ENCODE measurements around the gene ISG20L2.

Gene ISG20L2

DNA sequence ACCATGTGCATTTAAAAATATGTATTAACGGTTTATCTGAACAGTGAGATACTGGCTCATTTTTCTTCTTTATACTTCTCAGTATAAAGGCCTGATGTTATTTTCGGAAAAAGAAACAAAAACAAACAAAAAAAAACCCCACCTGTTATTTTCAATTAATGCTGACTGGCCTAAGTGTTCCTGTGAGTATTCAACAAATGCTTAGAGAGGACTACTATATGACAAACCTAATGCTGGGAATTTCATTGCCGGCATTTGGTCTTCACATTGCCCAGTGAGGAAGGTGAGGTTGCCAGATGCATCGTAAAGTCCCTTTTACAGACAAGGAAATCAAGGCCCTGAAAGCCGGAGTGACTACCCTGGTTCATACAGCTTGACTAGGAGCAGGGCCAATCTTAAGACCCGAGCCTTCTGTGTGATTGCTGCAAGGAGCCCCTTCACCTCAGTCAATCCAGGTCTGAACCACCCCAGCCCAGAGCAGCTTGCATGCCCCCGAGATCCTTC is 11.7 kb upstream of the ISG20L2 start:
- no peak for DNase-seq

DNA sequence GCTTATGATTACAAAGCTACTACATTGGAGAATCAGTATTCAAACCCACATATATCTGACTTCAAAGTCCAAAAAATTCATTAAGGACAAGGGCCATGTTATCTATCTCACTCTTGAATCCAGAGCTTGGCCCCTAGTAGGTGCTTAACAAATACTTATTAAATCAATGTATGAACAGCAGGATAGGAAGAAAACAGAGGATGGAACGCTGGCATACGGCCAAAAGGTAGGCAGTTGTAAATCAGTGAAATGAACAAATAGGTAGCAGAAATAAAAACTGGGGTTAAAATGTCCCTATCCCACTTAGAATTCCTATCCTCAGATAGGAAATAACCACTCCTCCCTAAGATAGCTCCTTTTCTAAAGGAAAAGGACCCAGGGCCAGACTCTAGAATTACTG is 10.3 kb upstream of the ISG20L2 start:
- no peak for DNase-seq

DNA sequence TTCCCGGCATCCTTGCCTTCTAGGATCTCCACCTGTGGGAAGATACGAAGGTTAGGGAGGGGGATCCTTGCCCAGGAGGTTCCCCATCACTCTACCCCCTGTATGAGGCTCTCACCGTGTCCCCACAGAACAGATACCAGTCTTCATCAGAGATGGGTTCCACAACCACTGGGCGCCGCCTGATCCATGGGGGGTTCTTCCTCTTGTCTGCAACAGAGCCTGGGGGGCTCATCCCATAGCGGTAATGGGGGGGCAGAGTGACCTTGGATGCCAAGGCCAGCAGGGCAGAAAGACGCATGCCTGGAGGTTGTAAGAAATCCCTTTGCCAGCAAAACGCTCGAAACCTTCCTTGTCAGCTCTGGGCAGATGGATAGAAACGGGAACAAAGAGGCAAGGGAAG is 9.8 kb upstream of the ISG20L2 start:
- no peak for DNase-seq

DNA sequence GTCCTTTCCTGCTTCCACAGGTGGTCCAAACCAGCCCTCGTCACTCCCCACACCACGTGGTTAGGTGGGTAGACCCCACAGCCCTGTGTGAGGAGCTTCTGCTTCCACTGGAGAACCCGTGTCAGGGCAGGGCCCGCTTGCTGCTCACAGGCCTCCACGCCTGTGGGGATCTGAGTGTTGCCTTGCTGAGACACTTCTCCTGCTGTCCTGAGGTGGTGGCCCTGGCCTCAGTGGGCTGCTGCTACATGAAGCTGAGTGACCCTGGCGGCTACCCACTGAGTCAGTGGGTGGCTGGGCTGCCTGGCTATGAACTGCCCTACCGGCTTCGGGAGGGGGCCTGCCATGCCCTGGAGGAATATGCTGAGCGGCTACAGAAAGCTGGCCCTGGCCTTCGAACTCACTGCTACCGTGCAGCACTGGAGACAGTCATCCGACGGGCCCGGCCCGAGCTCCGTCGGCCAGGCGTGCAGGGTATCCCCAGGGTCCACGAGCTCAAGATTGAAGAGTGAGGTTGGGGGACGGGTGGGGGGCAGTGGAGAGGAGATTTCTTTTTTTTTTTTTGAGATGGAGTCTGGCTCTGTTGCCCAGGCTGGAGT is 5.5 kb upstream of the ISG20L2 start:
- DNase-seq: no peak

DNA sequence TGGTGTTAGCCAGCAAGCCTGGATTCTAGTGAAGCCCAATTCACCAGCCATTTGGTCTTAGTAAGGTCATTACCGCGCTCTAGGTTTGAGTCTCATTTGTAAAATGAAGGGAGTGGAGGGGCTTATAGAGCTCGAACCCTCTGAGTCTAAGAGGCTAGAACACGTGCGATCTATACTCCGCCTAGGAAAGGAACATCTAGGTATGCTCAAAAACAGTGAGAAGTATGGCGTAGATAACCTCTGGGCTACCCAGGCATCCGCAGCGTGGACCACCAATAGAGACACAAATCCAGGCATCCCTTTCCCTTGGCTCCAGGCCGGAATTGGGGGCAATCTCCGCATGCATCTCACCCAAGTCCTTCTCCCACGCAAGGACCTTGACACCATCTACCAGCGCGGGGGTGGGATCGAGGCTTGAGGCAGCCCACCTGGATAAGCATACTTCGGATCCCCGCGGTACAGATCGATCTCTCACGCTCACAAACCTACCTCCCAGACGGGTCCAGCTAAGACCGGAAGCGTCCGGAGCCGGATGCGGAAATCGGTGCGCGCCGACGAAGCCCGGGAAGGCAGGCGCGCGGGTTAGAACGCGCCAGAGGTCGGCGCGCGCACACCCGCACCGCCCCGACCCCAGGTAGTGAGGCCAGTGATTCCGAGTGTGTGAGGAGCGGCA is 504 bp downstream of the ISG20L2 start, which contains the start of gene METTL25B:
Gene METTL25B, plus strand, starts transcription at position 544 of the 673 bp plus-strand sequence. CDS start 636 bp downstream, outside the sequence.
- peak; percentile 72 for DNase-seq

DNA sequence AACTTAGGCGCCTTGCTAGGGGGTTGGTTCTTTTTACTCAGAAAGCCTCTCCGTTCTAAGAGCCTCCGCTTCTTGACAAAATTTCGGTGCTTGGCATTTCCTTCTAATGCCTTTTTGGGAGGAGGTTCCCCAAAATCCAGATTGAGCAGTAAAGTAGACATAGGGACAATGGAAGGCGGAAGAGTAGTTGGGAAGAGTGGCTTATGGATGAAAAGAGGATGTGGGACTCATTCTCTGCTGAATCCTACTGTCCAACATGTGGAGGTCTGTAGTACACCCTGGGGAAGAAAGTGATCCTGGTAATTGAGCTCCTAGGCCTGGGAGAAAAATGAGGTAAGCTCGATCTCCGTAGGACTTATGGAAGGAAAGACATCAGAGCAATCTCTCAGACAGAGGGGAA is 1.1 kb downstream of the ISG20L2 start:
- no peak for DNase-seq

DNA sequence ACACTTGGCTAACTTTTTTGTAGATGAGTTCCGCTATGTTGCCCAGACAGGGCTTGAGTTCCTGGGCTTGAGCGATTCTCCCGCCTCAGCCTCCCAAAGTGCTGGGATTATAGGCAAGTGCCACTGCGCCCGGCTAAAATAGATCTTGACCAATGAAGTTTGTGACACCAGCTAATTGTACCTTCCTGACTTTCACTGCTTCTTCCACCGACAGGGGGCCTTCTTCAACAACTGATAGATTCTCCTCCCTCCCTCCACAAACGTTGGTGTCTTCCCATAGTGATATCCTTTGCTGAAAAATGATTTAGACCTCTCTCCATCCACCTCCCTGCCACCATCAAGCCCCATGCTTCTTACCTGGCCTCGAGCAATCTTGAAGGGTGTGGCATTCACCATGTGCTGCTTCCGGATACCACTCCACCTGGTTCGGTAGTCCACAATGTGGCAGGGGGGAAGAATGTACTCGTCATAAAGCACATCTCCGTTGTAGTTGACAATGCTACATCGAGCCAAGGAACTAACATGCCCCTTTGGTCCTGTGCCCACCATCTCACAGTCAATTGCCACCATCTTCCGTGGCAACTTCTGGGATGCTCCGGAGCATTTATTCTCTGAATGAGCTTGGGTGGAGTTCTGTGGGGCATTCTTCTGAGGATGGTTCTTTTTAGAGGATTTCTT is 1.9 kb downstream of the ISG20L2 start:
- peak; percentile 45 for DNase-seq

DNA sequence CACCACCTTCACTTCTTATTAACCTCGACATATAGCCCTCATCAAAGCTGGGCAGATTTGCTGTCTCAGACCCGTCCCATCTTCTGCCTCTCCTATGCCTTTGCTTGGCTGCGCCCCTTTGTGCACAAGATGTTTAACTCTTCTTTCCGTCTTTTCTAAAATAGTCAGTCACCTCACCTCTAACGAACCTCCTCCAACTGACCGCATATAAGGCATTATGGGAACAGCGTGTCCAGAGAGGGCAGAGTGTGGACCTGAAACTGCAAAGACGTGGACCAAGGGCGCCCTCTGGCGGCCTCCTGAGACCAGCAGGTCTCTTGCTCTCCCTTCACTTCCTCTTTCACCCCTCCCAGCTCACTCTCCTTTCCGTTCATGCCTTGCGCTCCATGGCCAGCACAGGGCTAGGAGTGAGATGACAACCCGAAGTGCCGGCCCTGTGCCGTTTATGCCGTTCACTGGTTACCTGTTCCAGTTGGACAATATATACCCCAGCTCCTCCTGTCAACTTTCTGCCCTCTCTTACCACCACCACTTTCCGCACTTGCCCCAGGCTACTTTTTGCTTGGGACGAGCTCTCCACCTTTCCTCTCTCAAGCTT is 2.8 kb downstream of the ISG20L2 start:
- peak; percentile 69 for DNase-seq

DNA sequence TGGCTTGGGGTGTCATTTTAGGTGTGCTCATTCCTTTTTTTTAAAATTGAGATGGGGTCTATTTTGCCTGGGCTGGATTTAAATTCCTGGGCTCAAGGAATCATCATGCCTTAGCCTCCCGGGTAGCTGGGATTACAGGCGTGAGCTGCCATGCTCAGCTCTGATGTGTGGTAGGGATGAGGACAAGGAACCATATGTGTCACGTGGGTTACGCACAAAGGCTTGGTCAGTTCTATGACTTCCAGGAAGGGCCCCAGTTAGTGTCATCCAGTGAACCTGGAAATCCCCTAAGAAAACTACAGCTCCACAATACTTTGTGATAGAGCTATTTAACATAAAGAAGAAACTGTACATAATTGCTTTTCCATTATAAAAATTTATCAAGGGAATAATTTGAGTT is 7.0 kb downstream of the ISG20L2 start:
- no peak for DNase-seq

DNA sequence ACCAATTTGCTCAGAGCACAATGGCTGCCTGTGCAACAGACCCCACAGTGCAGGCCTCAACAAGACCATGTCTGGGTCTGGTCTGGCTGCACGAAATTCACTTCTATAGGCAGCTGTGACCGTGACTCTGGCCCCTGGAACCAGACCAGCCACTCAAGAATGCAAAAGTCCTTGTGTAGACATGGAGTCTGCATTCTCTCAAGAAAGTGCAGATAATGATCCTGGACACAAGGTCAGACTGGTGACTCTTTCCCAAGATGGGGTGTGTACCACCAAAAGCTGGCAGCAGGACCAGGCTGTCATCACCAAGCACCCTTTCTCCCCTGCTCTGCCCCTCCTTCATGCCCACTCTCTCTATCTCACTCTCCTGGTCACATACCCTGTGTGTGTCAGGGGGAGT is 7.4 kb downstream of the ISG20L2 start:
- no peak for DNase-seq

DNA sequence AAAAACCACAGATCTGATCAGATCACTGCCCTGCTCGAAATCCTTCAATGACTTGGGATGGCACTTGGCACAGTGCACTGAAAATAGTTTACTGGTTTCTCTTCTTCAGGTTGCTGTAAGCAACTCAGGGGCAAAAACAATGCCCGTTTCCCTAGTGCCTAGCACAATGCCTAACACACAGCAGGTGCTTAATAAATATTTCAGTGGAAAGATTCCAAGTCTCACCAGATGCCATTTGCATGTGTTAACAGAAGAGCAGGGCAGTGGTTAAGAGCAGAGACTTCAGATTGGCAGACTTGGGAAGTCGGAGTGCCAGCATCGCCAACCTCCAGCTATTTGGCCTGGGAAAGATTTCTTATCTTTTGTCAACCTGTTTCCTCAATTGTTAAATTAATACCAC is 11.2 kb downstream of the ISG20L2 start:
- no peak for DNase-seq

DNA sequence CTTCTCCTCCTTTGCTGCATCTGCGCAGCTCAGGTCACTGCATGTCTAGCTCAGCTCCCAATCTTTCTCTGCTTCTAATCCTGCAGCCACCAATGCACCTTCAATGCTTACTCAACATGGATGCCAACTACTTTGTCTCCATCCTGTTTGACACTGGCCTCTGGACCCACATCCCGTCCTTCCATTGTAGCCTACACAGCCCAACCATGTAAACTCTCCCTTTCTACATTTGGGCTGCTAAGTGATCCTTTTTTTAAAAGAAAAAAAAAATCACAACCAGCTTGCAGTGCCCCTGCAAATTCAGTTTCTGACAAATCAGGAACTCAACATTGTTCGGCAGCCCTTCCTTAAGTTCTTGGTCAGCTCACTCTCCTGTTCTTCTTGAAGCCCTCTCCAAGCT is 13.7 kb downstream of the ISG20L2 start:
- no peak for DNase-seq

DNA sequence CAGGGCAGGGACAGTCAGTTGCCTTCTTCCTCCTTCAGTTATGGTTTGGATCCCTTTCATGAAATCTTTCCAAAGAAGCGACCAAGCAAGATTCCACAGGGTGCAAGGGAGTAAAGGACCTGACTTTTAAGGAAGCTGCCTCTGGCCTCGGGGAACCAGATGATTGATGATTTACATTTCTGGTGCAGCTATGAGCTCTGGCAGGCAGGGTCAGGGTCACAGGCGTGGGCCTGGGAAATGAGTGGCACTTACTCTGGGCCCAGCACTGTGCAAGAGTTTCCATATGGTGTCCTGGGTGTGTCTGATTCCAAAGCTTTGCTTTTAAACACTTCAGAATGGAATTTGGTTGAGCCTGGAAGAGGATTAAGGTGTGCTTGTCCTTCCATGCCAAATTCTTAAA is 15.9 kb downstream of the ISG20L2 start:
- no peak for DNase-seq

DNA sequence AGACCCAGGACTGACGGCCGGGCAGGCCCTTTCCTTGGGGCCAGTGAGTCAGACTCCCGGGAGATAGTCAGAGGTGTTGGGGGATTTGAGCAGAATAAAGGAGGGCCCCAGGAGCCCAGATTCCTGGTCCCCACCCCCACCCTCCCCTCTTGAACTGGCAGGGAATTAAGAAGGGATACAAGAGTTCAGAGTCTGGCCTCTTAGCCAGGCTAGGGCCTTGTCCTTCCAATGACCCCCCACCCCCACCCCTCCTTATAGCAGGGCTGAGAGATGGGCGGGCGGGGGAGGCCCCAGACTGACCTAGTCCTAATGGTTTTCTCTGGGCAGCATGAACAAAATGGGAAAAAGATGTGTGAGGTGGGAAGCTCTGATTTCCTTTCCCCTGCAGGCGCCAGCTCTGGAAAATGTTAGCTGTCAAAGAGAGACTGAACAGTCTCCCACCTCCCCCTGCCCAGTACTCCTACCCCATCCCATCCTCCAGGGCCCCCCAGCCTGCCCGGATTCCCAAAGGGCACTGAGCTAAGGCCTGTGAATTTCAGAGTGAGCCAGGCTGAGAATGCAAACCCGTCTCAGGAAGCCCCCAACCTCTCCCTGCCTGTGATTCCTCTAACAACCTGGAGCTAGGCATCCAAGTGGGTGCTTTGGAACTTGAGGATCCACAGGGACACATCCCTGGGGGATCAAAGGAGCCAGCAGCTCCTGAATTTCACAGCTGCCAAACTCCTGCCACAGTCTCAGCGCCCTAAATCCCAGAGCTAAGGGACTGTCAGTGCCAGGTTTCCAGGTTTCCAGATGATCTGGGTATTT is 17.4 kb downstream of the ISG20L2 start:
- DNase-seq: no peak

DNA sequence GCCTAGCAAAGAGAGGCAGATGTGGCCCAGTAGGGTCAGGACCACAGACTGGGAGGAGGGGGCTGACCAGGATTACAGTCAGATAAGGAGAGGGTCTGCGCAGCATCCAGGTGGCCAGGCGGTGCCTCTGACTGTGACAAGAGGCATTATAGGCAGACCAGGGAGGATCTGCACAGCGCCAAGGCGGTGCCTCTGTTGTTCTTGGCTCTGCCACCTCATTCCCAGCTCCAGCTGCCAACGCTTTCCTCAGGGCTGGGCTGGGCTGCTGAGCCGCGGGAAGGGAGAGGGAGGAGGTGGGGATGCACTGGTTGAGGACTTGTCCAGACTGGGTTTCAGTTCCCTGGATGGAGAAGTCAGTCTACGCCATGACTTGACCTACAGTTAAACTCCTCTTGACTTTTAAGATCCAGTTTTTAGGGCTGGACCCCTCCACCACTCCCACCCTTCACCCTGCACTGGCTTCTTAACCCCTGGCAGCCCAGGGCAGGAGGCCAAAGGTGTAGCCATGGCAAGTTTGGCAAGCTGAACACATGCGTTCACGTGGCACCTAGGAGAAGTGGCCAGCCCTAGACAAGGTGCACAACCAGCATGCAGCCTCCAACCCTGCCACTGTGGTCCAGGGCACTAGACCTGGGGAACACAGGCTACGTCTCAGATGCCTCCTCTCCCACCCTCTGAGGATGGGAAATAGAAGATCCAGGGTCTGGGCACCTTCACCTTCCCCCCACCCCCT is 18.6 kb downstream of the ISG20L2 start:
- peak; percentile 74 for DNase-seq

DNA sequence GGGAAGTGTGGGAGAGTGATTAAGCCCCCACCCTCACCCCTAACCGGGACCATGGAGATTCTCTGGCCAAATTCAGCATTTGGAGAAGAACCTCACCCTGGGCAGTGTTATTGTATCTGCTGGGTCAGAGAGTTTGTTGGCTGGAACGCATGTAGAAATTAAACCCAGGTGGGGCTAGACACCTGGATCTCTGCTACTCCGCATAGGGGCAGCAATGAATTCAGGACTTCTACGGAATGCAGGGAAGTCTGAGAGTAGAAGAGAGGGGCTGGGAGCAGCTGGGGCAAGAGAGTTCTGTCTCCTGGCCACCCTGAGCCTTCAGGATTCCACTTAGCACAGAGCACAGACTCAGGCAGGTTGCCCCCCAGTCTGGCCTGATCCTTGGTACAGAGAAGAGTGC is 19.5 kb downstream of the ISG20L2 start:
- DNase-seq: no peak

DNA sequence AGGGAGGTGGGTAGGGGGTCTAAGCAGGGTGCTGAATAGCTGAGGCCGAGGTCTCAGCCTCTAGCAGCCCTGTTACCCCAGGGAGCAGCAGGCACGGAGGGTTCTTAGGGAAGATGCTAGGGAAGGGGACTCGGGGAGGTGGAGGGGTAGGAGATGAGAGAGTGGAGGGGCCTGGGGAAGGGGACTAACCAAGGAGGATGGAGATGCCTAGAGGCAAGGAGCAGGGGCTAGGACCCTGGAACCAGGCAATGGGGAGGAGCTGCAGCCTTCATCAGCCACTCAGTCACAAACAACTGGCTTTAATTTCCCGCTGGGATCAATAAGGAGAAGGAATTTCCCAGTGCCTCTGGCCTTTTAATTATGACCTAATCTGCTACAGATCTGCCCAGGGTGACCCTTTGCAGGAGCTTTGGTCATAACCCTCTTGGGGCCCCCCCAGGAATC is 20.3 kb downstream of the ISG20L2 start:
- DNase-seq: no peak

DNA sequence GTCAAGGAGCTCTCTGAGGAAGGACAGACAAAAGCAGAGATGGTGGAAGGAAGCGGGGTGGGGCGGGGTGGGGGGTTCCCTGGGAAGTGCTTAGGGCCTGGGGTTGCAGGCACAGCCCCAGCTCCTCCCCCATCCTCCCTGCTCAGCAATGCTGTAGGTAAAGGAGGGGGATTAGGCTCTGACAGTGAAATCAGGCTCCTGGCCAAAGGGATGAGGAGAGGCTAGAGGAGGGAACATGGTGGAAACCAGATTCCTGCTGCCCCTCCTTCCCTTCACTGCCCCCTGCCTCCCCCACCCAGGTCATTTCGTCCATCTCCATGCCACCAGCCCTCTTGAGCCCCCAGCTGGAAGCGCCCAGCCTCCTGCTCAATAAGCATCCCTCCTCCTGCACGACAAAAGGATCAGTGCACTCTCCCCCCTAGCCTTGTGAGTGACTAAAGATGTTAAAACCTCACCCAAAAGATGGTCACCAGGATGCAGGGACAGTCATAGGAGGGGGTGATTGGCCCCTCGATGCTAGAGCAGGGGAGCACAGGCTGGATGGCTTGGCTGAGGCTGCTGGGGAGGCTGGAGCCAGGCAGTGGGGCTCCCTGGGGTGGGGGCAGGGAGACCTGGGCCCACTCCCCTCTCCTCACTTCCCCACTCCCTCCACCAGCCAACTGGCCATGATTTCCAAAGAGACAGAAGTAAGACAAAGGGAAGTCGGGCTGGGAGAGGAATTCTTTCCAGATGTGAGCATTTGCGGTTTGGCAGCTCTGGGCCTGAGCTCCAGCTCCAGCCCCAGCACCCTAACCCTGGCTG is 20.9 kb downstream of the ISG20L2 start:
- DNase-seq: no peak

DNA sequence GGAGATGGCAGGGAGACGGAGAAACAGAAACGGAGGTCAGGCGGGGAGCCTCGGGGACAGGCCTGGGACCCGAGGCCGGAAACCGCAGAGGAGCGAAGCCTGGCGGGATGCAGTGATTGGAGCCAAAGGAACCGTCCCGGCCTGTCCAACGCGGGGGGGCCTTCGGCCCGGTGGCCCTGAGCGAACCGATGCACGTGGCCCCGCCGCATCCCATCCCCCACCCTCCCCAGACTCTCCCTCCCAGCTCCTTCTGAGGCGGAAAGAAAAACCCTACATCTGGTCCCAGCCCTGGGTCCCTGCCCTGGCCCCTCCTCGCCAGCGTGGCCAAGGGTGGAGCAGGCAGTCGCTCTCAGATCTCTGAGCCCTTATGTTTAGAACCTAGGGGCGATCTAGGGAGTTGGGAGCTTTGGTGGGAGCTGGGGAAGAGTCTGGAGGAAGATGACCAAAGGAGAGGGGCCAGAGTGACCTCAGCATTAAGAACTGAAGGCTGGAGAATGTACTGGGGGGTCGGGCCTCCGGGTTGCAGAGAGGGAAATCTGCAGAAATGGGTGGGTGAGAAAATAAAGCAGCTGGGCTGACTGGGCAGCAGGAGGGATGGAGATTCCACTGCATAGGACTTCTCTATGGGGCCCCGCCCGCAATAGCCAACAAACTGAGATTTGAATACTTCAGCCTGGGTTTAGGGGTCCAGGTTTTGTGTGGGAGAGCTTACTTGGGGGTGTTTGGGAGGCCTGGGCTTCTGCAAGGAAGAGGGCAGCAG is 21.7 kb downstream of the ISG20L2 start:
- no peak for DNase-seq

DNA sequence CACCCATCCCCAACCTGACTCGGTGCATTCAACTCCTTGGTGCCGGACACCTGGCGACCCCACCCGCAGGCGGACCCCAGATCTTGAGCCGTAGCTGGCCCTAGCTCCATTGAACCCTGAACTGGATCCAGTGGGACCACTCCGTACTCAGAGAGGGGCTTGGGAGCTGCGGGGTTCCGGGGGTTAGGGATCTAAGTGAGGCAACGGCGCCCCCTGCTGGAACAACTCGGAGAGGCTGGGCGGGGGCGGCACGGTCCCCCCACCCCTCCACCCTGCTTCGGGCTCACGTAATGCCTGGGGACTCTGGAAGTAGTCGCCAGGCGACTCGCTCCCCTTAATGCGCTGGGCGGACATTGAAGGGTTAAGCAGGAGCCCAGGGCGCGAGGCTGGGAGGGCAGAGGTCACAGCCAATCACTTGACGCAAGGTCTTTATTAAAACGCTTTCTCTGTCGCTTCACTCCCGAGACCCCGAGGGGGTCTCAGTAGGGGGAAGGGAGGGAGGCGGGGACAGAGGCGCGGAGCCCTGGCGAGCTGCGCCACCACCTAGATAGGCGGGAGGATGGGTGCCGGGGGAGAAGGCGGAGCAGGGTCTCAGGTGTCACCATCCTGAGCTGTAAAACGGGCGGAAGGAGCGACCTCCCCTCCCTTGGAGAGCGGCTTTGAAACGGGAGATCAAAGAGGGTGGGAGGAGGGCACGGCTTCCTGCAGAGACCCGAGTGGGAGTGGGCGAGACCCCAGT is 22.5 kb downstream of the ISG20L2 start:
- peak; percentile 25 for DNase-seq

Measured in NCI-H2029 (cell line).